Ovary (tissue), 9 donors: ENCODE measurements around the gene JPT2. TPM values are rescaled to one million over a fixed set of nuclear protein-coding genes. Genes with fewer than 3 reads are reported as not detected.

Experiments
- DNase-seq, 5 donors: peaks; one replicate each; pipeline ENCODE4 v3.0.0-alpha.2; 2019 to 2020
- H3K27ac ChIP-seq, 2 donors: fragments of 200-600 bp; one replicate each; pipeline versions ENCODE4 v1.5.1 to v1.8.0; 2019 to 2022
- H3K27me3 ChIP-seq: fragments of 200-600 bp; one replicate; pipeline ENCODE4 v1.8.0; 2022
- H3K36me3 ChIP-seq: fragments of 200-600 bp; sonication (generic); one replicate; pipeline ENCODE4 v1.5.1; 2019
- H3K4me1 ChIP-seq: one replicate; pipeline ENCODE4 v1.8.1; 2013; ENCODE audit warnings: mild to moderate bottlenecking, moderate library complexity; ENCODE audit not compliant: insufficient read depth
- H3K4me3 ChIP-seq: fragments of 200-600 bp; sonication (generic); one replicate; pipeline ENCODE4 v1.5.1; 2017
- H3K9me3 ChIP-seq, 2 donors: fragments of 200-600 bp in 1 of 2; sonication (generic) in 1 of 2; one replicate each; pipeline versions ENCODE4 v1.5.1 to v1.8.1; 2013 to 2019; ENCODE audit warnings: mild to moderate bottlenecking in 1 of 2, moderate library complexity in 1 of 2
- CTCF ChIP-seq, 3 donors: fragments of 450-650 bp in 2 of 3; fragments of 200-600 bp in 1 of 3; IDR thresholded peaks; one replicate each; pipeline versions ENCODE4 v1.5.1 to v1.8.0; 2016 to 2022; ENCODE audit warnings: antibody characterized with exemption in 3 of 3, mild to moderate bottlenecking in 1 of 3
- EP300 ChIP-seq: sonication (generic); formaldehyde crosslinking; IDR thresholded peaks from one replicate; pipeline ENCODE4 v1.6.1; 2017; ENCODE audit warnings: antibody characterized with exemption
- POLR2A ChIP-seq: fragments of 450-650 bp; IDR thresholded peaks from one replicate; pipeline ENCODE4 v1.6.1; 2017; ENCODE audit warnings: antibody characterized with exemption, mild to moderate bottlenecking, moderate library complexity
- whole genome bisulfite sequencing, 3 donors: extraction: QIAGEN DNeasy Blood & Tissue Kit in 1 of 3; methylation state at CpG; one replicate each; pipeline versions ENCODE4 v1.1.5 to v1.1.7; 2013 to 2017; 5-methylcytosine and 5-hydroxymethylcytosine counted together
- intact Hi-C, 4 donors: fragments of 100-400 bp; cut with DNase I; formaldehyde crosslinking; loops; one replicate each; pipeline versions ENCODE4 v1.11.0 to v1.15.1; 2022 to 2023
- polyA plus RNA-seq, 2 donors: library from polyadenylated mRNA; stranded (reverse); fragments of 200-250 nt in 1 of 2; fragments of 350-450 nt in 1 of 2; fragmentation: Illumina TruSeq in 1 of 2; extraction: RNeasy Lipid Tissue Mini Kit (QIAGEN cat#74804) in 1 of 2; gene quantifications; one replicate each; pipeline ENCODE4 v1.2.3, GENCODE V29; 2013 to 2014
- total RNA-seq, 7 donors: library from RNA; depleted of rRNA in 2 of 7; stranded (reverse); fragments of >200 nt in 2 of 7; fragmentation: NEBNext Ultra II Directional in 3 of 7; extraction: Animal tissue kit (Norgen Biotek cat#: 25700) in 3 of 7; gene quantifications; one replicate each; pipeline versions ENCODE4 v1.1.0 to v1.2.4, GENCODE V29; 2016 to 2023
- donor health status: DM: no; HTN: no; CAD: no; lungs with moderate emphysema.
- donor health status: DM: no; HTN: no; CAD: no.
- donor health status: Bipolar disorder and iron deficiency.
- donor health status: DM: yes; HTN: yes; CAD: no.
- donor health status: DM: no; HTN: no; CAD: no.
- donor health status: DM: yes; HTN: yes; CAD: no.

Gene JPT2
- total and polyA plus RNA-seq, 9 donors: 14.4 to 51.8 (median 44.1) TPM

GRCh38 chr16:1688807-1689560 lies 10.9 kb downstream of the JPT2 start:
- TF ChIP-seq POLR2A (no peak), EP300 (no peak), CTCF (IDR thresholded peaks at IDR 0.05) (no peak)
- H3K27ac ChIP-seq: no peak overlapping the region
- H3K27me3 ChIP-seq: no peaks in the 10 kb centered on the region
- intact Hi-C loops: loop anchor here in 1 of 4 donors (10.0 kb wide), 1 partner anchor 1164 kb away; the partner anchor contains the start of gene CAPN15
- 78 to 83% (median 80%) methylated on average over 10 of the region's 10 CpGs for WGBS, 3 donors
- H3K4me3 ChIP-seq: no peak overlapping the region
- H3K4me1 ChIP-seq: no peaks in the 10 kb centered on the region
- no peak for DNase-seq
- H3K9me3 ChIP-seq: no peaks in the 10 kb centered on the region
- H3K36me3 ChIP-seq: no peaks in the 10 kb centered on the region

- Histone ChIP-seq H3K9me3 (no peaks in the 10 kb centered on the region), H3K27me3 (no peaks in the 10 kb centered on the region), H3K27ac (no peak overlapping the region), H3K36me3 (no peaks in the 10 kb centered on the region), H3K4me3 (no peak overlapping the region), H3K4me1 (no peaks in the 10 kb centered on the region)
- TF ChIP-seq EP300 (no peak), POLR2A (no peak), CTCF (IDR thresholded peaks at IDR 0.05) (no peak)
- intact Hi-C loops: loop anchor here in 2 of 4 donors (10.0 kb wide), 2 partner anchors 215 to 1165 kb away; partner anchors contain the start of genes CAPN15 (in 1 of the 2) and CLCN7 (in 1 of the 2)
- WGBS, 3 donors: 94 to 97% (median 96%) methylated on average over 13 of the region's 13 CpGs
- DNase-seq: no peak
These were observed 11.8 kb downstream of the JPT2 start for GRCh38 chr16:1689853-1690252.

- H3K36me3 ChIP-seq: no peaks in the 10 kb centered on the region
- 86 to 94% (median 90%) methylated on average over 1 of the region's 1 CpG for WGBS, 3 donors
- H3K9me3 ChIP-seq: no peaks in the 10 kb centered on the region
- no peak overlapping the region for H3K27ac ChIP-seq
- no peaks in the 10 kb centered on the region for H3K27me3 ChIP-seq
- no peak for DNase-seq
- intact Hi-C loops: loop anchor here in 1 of 4 donors (10.0 kb wide), 1 partner anchor 216 kb away; the partner anchor contains the start of gene CLCN7
- no peak for TF ChIP-seq POLR2A
- TF ChIP-seq EP300: no peak
- no peak for TF ChIP-seq CTCF (IDR thresholded peaks at IDR 0.05)
- no peak overlapping the region for H3K4me3 ChIP-seq
- H3K4me1 ChIP-seq: no peaks in the 10 kb centered on the region
These were observed 12.7 kb downstream of the JPT2 start for GRCh38 chr16:1690810-1691209.

GRCh38 chr16:1691276-1691675 lies 13.2 kb downstream of the JPT2 start:
- Histone ChIP-seq H3K9me3 (no peaks in the 10 kb centered on the region), H3K27me3 (no peaks in the 10 kb centered on the region), H3K27ac (no peak overlapping the region), H3K36me3 (no peaks in the 10 kb centered on the region), H3K4me3 (no peak overlapping the region), H3K4me1 (no peaks in the 10 kb centered on the region)
- no peak for DNase-seq
- intact Hi-C loops: loop anchor here in 1 of 4 donors (10.0 kb wide), 1 partner anchor 216 kb away; the partner anchor contains the start of gene CLCN7
- TF ChIP-seq POLR2A: no peak
- TF ChIP-seq CTCF (IDR thresholded peaks at IDR 0.05): no peak
- TF ChIP-seq EP300: no peak
